ENCODE results near the gene DCDC2. TPM values are rescaled to one million over a fixed set of nuclear protein-coding genes. Genes with fewer than 3 reads are reported as not detected.

The DCDC2 gene
- total RNA-seq, 1 experiment from 2014 or later: 5.6 TPM

DNA sequence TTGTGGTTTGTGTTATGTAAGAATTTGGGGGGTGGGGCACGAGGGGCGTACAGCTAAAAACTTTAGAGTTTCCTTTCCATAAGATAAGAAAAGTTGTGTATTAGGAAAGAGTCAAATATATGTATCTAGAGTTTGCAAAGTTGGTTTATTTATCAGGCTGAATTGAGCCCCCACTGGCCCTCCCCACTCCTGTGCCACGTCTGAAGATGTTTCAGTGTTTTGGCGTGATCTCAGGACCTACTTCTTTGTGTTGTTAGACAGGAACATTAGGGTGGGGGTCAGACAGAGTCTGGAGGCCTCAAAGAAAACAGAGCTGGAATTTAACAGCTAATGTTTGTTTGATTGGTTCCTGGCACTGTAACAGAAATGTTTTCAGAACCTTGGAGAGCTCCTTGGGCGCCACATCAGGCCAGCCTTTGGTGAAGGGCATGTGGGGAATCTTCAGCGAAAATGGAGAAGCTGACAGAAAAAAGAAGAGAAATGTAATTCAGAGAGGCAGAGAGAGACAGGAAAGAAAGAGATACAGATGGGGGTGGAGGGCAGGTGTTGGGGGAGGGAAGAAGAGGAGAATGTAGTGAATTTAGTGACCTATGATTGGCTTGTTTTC is 231.2 kb downstream of the DCDC2 start:
- Histone ChIP-seq H3K4me2 (no peak overlapping the region), H3K9me2 (ENCODE audit: insufficient read depth) (no peaks in the 10 kb centered on the region), H3K79me2 (ENCODE audit: low read depth) (no peaks in the 10 kb centered on the region), H3K36me3 (ENCODE audit: low read depth) (no peaks in the 10 kb centered on the region), H3K27me3 (ENCODE audit: insufficient read depth, low read depth) (peaks cover 20% of the 10 kb centered on the region), H3K4me1 (replicated peaks; ENCODE audit: insufficient read depth) (no peaks in the 10 kb centered on the region), H3F3A (ENCODE audit: insufficient read depth, low read depth) (no peaks in the 10 kb centered on the region), H2AFZ (no peak overlapping the region), H4K20me1 (ENCODE audit: insufficient read depth) (peaks cover 3% of the 10 kb centered on the region; the same call in 1 of the 2 replicates), H3K27ac (no peak overlapping the region), H3K9me3 (ENCODE audit: insufficient read depth, low read depth) (no peaks in the 10 kb centered on the region), H3K4me3 (no peak overlapping the region)
- DNase-seq: peak; percentile 37 to 43
- CTCF ChIA-PET: no interaction called here
- BruUV-seq (replicated peaks): no TSS peak
- POLR2A ChIA-PET (ENCODE audit: unreplicated experiment): interaction anchor here (0.5 to 0.7 kb wide), 2 partner anchors 130 to 222 kb away, joined by 3 to 4 read pairs; no protein-coding TSS in a partner anchor
- intact Hi-C loops (cut with micrococcal nuclease; ENCODE audit: unreplicated experiment): no loop called here
- TF ChIP-seq, protein P1, sequence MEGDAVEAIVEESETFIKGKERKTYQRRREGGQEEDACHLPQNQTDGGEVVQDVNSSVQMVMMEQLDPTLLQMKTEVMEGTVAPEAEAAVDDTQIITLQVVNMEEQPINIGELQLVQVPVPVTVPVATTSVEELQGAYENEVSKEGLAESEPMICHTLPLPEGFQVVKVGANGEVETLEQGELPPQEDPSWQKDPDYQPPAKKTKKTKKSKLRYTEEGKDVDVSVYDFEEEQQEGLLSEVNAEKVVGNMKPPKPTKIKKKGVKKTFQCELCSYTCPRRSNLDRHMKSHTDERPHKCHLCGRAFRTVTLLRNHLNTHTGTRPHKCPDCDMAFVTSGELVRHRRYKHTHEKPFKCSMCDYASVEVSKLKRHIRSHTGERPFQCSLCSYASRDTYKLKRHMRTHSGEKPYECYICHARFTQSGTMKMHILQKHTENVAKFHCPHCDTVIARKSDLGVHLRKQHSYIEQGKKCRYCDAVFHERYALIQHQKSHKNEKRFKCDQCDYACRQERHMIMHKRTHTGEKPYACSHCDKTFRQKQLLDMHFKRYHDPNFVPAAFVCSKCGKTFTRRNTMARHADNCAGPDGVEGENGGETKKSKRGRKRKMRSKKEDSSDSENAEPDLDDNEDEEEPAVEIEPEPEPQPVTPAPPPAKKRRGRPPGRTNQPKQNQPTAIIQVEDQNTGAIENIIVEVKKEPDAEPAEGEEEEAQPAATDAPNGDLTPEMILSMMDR (conservative IDR thresholded peaks at IDR 0.05): no peak
- no peak for TF ChIP-seq EZH2 (IDR thresholded peaks at IDR 0.05; ENCODE audit: low read depth)

DNA sequence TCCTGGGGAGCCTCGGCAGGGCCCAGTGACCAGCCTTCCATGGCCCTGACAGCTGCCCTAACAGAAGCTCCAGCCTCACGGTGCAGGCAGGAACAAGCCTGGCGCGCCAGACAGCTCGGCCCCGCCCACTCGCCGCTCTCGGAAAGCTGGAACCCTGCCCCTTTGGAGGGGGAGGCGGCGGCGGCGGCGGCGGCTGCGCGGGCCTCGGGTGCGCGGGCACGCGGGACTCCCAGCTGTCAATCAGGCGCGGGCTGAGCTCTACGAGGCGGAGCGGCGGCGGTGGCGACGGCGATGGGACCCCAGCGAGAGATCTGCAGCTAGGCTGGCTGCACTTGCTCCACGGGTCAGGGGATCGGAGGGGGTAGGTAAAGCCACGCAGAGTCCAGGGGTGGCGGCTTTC is 231.9 kb downstream of the DCDC2 start, which contains the start of gene NRSN1:
NRSN1 (plus strand) TSS at position 236 of the 400 bp plus-strand sequence. CDS start 8,113 bp downstream, outside the sequence.
- Histone ChIP-seq H3K4me1 (replicated peaks; ENCODE audit: insufficient read depth) (no peaks in the 10 kb centered on the region), H3K36me3 (ENCODE audit: low read depth) (no peaks in the 10 kb centered on the region), H3K9me2 (ENCODE audit: insufficient read depth) (no peaks in the 10 kb centered on the region), H3K79me2 (ENCODE audit: low read depth) (no peaks in the 10 kb centered on the region), H3K27me3 (ENCODE audit: insufficient read depth, low read depth) (peaks cover 23% of the 10 kb centered on the region), H3K27ac (no peak within 1 kb of the TSS), H3K4me2 (no peak within 1 kb of the TSS), H4K20me1 (ENCODE audit: insufficient read depth) (peaks cover 3% of the 10 kb centered on the region; the same call in 1 of the 2 replicates), H3F3A (ENCODE audit: insufficient read depth, low read depth) (no peaks in the 10 kb centered on the region), H2AFZ (no peak within 1 kb of the TSS), H3K9me3 (ENCODE audit: insufficient read depth, low read depth) (no peaks in the 10 kb centered on the region), H3K4me3 (no peak within 1 kb of the TSS)
- TF ChIP-seq, protein P1 (conservative IDR thresholded peaks at IDR 0.05): no peak
- no peak for TF ChIP-seq EZH2 (IDR thresholded peaks at IDR 0.05; ENCODE audit: low read depth)
- ChIA-PET CTCF (no interaction called here), POLR2A (ENCODE audit: unreplicated experiment) (no interaction called here)
- DNase-seq: no peak
- no TSS peak for BruUV-seq (replicated peaks)
- intact Hi-C loops (cut with micrococcal nuclease; ENCODE audit: unreplicated experiment): no loop called here

DNA sequence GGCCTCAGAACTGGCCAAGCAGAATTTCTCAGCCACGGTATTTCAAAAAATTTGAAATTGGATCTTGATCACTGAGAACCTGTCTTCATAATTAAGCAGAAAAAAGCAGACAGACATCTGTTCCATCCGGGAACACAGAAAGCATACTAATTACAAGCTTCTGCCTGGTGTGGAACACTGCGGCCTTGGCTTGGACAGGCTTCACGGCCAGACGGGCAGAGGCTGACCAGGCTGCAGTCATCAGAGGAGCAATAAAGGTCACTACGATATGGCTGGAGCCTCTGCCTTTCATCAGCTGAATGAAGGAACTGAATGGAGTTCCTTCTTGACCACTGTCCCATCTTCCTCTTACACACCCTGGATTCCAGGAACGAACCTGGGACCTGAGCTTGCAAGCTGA is 235.7 kb downstream of the DCDC2 start:
- Histone ChIP-seq H3K79me2 (ENCODE audit: low read depth) (no peaks in the 10 kb centered on the region), H3K9me2 (ENCODE audit: insufficient read depth) (no peaks in the 10 kb centered on the region; the same call in 1 of the 2 replicates), H3K9me3 (ENCODE audit: insufficient read depth, low read depth) (no peaks in the 10 kb centered on the region), H3K27ac (no peak overlapping the region), H3K4me1 (replicated peaks; ENCODE audit: insufficient read depth) (no peaks in the 10 kb centered on the region), H3K4me2 (no peak overlapping the region), H3F3A (ENCODE audit: insufficient read depth, low read depth) (no peaks in the 10 kb centered on the region), H3K4me3 (no peak overlapping the region), H2AFZ (no peak overlapping the region), H3K36me3 (ENCODE audit: low read depth) (no peaks in the 10 kb centered on the region), H4K20me1 (ENCODE audit: insufficient read depth) (peaks cover 3% of the 10 kb centered on the region; the same call in 1 of the 2 replicates), H3K27me3 (ENCODE audit: insufficient read depth, low read depth) (peaks cover 27% of the 10 kb centered on the region)
- no TSS peak for BruUV-seq (replicated peaks)
- POLR2A ChIA-PET (ENCODE audit: unreplicated experiment): no interaction called here
- intact Hi-C loops (cut with micrococcal nuclease; ENCODE audit: unreplicated experiment): no loop called here
- no peak for DNase-seq
- CTCF ChIA-PET: no interaction called here
- no peak for TF ChIP-seq EZH2 (IDR thresholded peaks at IDR 0.05; ENCODE audit: low read depth)
- TF ChIP-seq, protein P1 (conservative IDR thresholded peaks at IDR 0.05): no peak

Other genes starting within 250 kb of the DCDC2 start
- not detected in 2 replicates for gene NRSN1, start 231.8 kb downstream of the DCDC2 start, total RNA-seq (2021)
- 43.5 and 49.7 TPM in 2 replicates for gene MRS2, start 44.9 kb upstream of the DCDC2 start, total RNA-seq (2021)
- 1.7 and 2.0 TPM in 2 replicates for gene GPLD1, start 131.5 kb upstream of the DCDC2 start, total RNA-seq (2021)
- 19.1 and 21.2 TPM in 2 replicates for gene ALDH5A1, start 136.9 kb upstream of the DCDC2 start, total RNA-seq (2021)